Coronary artery (tissue), 2 donors: ENCODE results near the gene UBAP1L.
"Not testable (repeated sequence)": the region's sequence is repeated elsewhere in the genome, so short reads cannot be mapped to it uniquely, and the experiment has no call there.

ENCODE experiments used
- DNase-seq: peaks from one replicate; pipeline ENCODE4 v3.0.0-alpha.2; 2017; ENCODE audit warnings: low spot score
- H3K27ac ChIP-seq, 2 donors: fragments of 200-600 bp; sonication (generic); one replicate each; pipeline ENCODE4 v1.5.1; 2016 to 2019
- H3K4me3 ChIP-seq: fragments of 200-600 bp; sonication (generic); 2 replicates; pipeline ENCODE4 v1.5.1; 2016; ENCODE audit warnings: mild to moderate bottlenecking, moderate library complexity
- CTCF ChIP-seq: fragments of 200-600 bp; sonication (generic); IDR thresholded peaks from one replicate; pipeline ENCODE4 v1.5.1; 2019; ENCODE audit warnings: antibody characterized with exemption

UBAP1L gene

GRCh38 chr15:65081758-65082157, 33.2 kb downstream of the UBAP1L start:
- H3K4me3 ChIP-seq, result no peak overlapping the region
- DNase-seq, result no peak
- peak overlapping the region; percentile 60 to 94 for H3K27ac ChIP-seq
- no peak for TF ChIP-seq CTCF

- Histone ChIP-seq H3K27ac (peak overlapping the region; percentile 60 to 94), H3K4me3 (no peak overlapping the region)
- TF ChIP-seq CTCF, result no peak
- DNase-seq, result no peak
Observed at GRCh38 chr15:65081270-65081669, 33.7 kb downstream of the UBAP1L start.

- H3K27ac ChIP-seq, result no peak overlapping the region
- no peak for TF ChIP-seq CTCF
- H3K4me3 ChIP-seq, result no peak overlapping the region
- DNase-seq, result no peak
Observed at GRCh38 chr15:65079580-65079979, 35.4 kb downstream of the UBAP1L start.

DNA sequence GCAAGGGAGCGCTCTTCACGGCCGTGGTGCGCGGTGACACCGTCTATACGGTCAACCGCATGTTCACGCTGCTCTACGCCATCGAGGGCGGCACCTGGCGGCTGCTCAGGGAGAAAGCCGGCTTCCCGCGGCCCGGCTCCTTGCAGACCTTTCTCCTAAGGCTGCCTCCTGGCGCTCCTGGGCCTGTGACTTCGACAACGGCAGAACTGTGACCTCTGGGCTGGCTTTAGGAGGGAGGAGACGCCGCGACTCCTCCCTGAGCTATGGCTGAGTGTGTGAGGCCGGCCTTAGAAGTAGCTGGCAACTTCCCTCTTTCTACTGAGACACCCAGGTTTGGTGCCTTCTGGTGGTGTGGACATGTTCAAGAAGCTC, 37.0 kb downstream of the UBAP1L start:
- H3K27ac ChIP-seq, result peak overlapping the region in 1 of 2 donors; percentile 24
- no peak for DNase-seq
- peak overlapping the region; percentile 51 for H3K4me3 ChIP-seq
- peak; percentile 56 for TF ChIP-seq CTCF

DNA sequence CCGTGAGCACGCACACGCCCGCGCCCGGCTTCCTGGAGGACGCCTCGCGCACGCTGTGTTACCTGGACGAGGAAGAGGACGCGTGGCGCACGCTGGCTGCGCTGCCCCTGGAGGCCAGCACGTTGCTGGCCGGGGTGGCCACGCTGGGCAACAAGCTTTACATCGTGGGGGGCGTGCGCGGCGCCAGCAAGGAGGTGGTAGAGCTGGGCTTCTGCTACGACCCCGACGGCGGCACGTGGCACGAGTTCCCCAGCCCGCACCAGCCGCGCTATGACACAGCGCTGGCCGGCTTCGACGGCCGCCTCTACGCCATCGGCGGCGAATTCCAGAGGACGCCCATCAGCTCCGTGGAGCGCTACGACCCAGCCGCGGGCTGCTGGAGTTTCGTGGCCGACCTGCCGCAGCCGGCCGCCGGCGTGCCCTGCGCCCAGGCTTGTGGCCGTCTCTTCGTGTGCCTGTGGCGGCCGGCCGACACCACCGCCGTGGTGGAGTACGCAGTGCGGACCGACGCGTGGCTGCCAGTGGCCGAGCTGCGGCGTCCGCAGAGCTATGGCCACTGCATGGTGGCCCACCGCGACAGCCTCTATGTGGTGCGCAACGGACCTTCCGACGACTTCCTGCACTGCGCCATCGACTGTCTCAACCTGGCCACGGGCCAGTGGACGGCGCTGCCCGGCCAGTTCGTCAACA, 37.6 kb downstream of the UBAP1L start:
- DNase-seq, result no peak
- H3K27ac ChIP-seq, result peak overlapping the region in 1 of 2 donors; percentile 59
- no peak for TF ChIP-seq CTCF
- H3K4me3 ChIP-seq, result peak overlapping the region; percentile 51

DNA sequence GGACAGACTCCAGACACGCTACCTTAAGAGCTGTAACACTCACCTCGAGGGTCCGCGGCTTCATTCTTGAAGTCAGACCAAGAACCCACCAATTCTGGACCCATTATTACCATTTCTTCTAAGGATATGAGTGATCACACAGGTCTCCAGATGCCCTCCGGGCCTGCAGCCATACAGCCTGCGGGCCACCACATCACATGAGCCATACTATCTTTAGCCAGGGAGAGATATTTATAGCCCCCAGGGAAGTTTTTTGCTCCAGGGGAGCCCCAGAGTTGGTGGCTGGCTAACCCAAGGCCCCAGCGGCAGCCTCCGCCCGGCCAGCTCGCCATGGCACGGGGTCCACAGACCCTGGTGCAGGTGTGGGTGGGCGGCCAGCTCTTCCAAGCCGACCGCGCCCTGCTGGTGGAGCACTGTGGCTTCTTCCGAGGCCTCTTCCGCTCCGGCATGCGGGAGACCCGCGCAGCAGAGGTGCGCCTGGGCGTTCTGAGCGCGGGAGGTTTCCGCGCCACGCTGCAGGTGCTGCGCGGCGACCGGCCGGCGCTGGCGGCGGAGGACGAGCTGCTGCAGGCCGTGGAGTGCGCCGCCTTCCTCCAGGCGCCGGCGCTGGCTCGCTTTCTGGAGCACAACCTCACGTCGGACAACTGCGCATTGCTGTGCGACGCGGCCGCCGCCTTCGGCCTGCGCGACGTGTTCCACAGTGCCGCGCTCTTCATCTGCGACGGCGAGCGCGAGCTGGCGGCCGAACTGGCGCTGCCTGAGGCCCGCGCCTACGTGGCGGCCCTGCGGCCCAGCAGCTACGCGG, 38.3 kb downstream of the UBAP1L start, which contains the start of gene KBTBD13:
KBTBD13 (plus strand) TSS at position 261 of the 805 bp plus-strand sequence; CDS start at position 331, 70 bp downstream.
- Histone ChIP-seq H3K27ac (peak within 1 kb of the TSS in 1 of 2 donors; percentile 59), H3K4me3 (peak within 1 kb of the TSS; percentile 51)
- no peak for TF ChIP-seq CTCF
- DNase-seq, result no peak

GRCh38 chr15:65075607-65076395, 39.2 kb downstream of the UBAP1L start:
- peak overlapping the region in 1 of 2 donors; percentile 59 for H3K27ac ChIP-seq
- DNase-seq, H3K4me3 ChIP-seq: not testable (repeated sequence)

DNA sequence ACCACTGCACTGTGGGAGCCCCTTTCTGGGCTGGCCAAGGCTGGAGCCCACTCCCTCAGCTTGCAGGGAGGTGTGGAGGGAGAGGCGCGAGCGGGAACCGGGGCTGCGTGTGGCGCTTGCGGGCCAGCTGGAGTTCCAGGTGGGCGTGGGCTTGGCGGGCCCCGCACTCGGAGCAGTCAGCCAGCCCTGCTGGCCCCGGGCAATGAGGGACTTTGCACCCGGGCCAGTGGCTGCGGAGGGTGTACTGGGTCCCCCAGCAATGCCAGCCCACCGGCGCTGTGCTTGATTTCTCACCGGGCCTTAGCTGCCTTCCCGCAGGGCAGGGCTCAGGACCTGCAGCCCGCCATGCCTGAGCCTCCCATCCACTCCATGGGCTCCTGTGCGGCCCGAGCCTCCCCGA, 40.1 kb downstream of the UBAP1L start:
- H3K27ac ChIP-seq, DNase-seq, H3K4me3 ChIP-seq: not testable (repeated sequence)
